Right lung (tissue), 5 donors: ENCODE measurements around the gene NFASC. TPM values are rescaled to one million over a fixed set of nuclear protein-coding genes. Genes with fewer than 3 reads are reported as not detected.

Source experiments
- DNase-seq, 2 donors: peaks; one replicate each; pipeline ENCODE4 v3.0.0-alpha.2; 2013
- polyA plus RNA-seq, 5 donors: library from polyadenylated mRNA; unstranded; fragments of 120-200 nt; gene quantifications; one replicate each; pipeline versions ENCODE4 v1.2.1 to v1.2.3, GENCODE V29; 2013; ENCODE audit warnings: inconsistent platforms in 1 of 5, low replicate concordance in 1 of 5; ENCODE audit not compliant: insufficient read length in 5 of 5, insufficient read depth in 1 of 5

The NFASC gene
- polyA plus RNA-seq, 5 donors, result 1.1 to 1.7 (median 1.5) TPM

DNA sequence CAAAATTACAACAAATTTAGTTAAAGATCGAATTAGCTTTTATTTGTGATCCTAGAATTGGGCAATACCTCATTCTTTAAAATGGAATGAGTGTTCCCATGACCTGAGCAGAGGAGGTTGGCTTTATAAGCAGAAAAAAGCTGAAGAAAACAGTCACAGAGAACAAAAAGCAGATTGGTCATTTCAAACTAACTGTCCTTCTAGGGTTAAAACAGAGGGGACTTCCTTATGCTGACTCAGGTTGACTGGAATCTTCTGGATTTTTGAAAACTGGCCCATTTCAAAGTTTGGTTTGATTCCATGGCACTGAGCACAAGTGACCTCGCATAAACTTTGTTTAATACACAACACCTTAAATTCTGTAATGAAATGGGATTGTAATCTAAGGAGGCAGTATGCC is 17.6 kb downstream of the NFASC start:
- no peak for DNase-seq

GRCh38 chr1:204889681-204890383 is 19.2 kb downstream of the NFASC start:
- no peak for DNase-seq

GRCh38 chr1:204891860-204892259 is 21.2 kb downstream of the NFASC start:
- no peak for DNase-seq

DNA sequence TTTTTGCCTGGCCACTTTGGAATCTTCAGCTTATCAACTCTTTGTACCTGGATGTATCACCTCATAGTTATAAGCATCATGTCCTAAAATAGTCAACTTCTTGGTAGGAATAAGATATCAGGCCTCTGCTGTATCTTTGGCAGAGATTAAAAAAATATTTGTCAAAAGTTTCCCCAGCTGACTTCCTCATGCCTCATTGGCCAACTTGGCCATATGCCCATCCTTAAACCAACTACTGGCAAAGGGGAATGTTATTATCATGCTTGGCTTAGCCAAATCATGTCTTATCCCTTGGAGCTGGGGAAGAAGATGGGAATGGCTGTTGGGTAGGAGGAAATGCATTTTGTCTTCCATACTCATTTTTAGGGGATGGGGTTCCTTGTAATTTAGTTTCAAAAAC is 23.4 kb downstream of the NFASC start:
- DNase-seq, result no peak

DNA sequence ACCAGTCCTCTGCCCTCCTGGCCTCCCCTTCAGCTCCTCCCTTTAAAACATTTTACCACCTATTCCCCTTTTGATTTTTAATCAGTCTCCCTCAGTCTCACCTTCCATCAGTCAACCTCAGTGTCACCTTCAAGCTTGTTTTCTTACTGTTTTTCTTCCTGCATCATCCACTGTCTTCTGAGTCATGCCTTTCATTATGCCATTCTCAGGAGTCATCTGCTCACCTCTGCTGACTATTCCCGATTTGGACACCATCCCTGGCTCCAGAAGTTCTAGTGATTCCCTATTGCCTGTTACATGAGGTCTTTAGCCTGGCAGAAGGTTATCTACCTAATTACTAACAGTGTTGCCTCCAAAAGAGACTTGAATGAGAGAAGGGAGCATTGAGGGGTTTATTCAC is 23.9 kb downstream of the NFASC start:
- no peak for DNase-seq

DNA sequence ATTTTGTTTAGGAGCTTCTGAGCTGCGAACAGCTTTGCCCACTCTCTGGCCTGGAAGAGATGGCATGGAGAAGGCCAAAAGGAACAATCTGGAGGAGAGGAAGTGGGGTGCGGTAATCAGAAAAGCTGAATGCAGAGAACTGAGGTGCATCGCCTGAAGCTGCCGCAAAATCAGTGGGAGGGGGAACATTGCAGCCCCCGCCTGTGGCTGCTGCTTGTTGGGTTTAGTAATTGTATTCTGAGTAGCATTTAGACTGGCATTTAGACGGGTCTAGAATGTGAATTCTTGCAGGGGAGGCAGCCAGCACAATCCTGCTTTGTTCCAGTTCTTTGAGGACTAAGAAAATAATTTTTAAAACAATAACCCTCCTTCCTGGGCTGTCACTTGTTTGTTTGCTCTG is 25.4 kb downstream of the NFASC start:
- DNase-seq, result no peak

GRCh38 chr1:204896787-204897469 is 26.3 kb downstream of the NFASC start:
- no peak for DNase-seq

DNA sequence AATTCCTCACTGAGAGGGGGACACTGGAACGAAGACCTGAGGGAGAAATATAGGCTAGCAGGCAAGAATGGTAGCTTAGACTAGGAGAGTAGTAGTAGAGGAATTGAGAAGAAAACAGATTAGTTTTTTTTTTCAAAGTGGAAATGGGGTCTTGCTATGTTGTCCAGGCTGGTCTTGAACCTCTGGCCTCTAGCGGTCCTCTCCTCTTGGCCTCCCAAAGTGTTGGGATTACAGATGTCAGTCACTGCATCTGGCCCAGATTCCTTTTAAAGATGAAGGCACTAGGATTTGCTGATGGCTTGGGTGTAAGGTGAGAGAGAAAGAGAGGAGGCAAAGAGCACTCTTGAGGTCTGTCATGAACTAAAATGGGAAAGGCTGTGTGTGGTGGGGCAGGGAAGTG is 30.1 kb downstream of the NFASC start:
- no peak for DNase-seq

GRCh38 chr1:204902671-204903070 is 32.0 kb downstream of the NFASC start:
- DNase-seq, result no peak

DNA sequence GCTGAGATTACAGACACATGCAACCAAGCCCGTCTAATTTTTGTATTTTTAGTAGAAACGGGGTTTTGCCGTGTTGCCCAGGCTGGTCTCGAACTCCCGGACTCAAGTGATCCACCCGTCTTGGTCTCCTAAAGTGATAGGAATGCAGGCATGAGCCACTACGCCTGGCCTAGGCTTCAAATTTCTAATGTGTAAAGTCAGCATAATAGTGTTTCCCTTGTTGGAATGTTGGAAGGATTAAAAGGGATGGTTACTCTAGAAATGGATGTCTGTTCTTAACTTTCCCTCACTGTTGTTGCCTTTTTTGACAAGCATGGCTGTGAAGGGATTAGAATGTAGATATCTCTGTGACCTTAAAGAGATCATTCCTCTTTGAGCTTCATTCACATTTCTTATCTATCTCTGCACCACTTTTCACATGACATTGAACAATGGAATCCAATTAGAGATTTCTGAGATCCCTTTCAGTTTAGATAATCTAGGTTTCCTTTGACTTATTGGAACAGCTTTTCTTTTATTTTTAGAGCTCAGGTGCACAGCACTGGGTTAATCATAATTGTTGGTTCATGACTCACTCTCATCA is 33.7 kb downstream of the NFASC start:
- DNase-seq, result no peak

DNA sequence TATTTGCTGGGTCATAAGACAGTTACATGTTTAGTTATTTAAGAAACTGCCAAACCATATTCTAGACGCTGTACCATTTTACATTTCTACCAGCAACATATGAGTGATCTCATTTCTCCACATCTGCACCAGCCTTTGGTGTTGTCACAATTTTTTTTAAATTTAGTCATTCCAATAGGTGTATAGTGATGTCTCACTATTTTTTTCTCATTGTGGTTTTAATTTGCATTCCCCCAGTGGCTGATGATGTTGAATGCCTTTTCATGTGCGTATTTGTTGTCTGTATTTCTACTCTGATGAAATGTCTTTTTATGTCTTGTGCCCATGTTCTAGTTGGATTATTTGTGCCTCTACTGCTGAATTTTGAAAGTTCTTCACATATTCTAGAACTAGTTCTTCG is 38.4 kb downstream of the NFASC start:
- no peak for DNase-seq

DNA sequence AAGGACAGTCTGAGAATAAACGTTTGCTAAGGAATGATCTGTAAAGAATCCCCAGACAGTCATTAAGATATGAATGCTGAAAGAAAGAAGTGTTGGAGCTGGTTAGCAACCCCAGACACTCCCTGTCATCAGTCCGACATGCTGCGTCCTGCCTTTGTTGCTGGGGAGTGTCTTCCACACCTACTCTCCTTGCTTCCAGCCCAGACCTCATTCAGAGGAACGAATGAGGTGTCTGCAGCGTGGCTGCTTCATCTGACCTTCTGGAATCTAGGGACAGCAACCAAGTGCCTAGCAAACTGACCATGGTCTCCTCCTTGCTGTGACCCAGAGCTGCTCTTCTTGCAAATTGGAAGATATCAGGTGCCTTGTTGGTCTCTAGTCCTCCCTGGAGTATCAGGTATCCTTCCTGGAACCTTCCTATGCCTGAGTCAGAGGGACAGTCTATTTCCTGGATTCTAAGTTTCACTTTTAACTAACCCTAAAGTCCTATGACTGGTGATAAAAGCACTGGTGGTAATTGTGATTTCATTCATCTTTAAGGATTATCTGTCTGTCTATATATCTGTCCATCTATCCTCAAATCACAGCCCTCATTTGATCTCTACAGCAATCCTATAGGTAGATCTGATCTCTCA is 45.3 kb downstream of the NFASC start:
- DNase-seq, result no peak

GRCh38 chr1:204917802-204918201 is 47.1 kb downstream of the NFASC start:
- DNase-seq, result no peak

DNA sequence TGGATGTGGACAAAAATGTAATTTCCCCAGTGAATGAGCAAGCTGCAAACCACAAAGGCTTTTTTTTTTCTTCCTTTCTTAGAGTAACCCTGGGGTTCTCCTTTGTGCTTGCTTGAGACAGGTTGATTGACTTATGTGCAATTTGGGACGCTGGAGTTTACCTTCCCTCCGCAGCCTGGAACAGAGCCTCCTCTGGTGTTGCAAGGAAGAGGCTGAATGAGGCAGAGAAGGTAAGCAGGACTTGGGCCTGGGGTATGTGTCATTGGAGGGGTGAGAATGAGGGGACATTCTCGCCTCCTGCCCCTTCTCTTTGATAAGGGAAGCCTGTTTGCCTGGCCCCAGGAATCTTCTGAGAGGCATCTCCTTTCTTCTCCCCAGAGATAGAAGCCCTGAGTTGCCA is 49.8 kb downstream of the NFASC start:
- DNase-seq, result no peak

DNA sequence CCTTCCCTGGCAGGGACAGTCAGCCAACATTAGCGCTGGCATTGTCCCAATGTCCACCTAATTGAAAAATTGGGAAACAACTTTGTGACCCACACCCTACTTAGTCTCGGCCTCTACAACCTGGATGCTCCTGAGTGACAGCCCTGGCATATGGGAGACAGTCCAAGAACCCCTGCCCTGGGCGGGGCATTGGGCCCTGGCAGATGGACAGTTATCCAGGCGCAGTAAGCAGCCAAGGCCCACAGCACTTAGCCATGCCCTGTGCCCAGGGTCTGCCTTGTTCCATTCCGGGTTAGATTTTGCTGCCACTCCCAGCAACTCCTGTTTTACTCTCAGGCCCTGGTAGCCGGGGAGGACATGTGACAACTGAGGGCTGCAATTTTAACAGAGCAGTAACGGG is 50.3 kb downstream of the NFASC start:
- no peak for DNase-seq

- no peak for DNase-seq
These were observed 51.3 kb downstream of the NFASC start for GRCh38 chr1:204921855-204922516.

DNA sequence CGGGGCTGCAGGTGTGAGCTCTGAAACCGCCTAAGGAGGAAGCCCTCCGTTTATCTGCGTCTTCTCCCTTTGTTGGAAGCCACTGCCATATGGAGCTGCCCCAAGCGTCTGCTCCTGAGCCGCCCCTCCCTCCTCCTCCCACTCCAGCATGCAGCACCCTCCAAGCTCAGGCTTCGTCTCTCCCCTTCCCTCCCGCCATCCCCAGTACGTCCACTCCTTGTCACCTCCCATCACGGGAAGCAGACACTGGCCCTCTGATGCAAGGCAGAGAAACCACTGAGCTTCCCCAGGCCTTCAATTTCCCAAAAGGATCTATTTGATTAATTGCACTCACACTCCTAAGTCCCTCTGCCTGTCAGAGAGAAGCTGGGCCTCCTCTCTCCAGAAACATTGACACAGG is 52.5 kb downstream of the NFASC start:
- DNase-seq, result no peak

GRCh38 chr1:204923626-204924012 is 53.0 kb downstream of the NFASC start:
- no peak for DNase-seq

GRCh38 chr1:204924013-204924759 is 53.5 kb downstream of the NFASC start:
- DNase-seq, result no peak

- no peak for DNase-seq
These were observed 55.0 kb downstream of the NFASC start for GRCh38 chr1:204925701-204926100.
